ENCODE results near the gene TEAD2.
A peak's percentile ranks its signal among the peaks of the same experiment; 100 is the strongest.

TEAD2 gene

DNA sequence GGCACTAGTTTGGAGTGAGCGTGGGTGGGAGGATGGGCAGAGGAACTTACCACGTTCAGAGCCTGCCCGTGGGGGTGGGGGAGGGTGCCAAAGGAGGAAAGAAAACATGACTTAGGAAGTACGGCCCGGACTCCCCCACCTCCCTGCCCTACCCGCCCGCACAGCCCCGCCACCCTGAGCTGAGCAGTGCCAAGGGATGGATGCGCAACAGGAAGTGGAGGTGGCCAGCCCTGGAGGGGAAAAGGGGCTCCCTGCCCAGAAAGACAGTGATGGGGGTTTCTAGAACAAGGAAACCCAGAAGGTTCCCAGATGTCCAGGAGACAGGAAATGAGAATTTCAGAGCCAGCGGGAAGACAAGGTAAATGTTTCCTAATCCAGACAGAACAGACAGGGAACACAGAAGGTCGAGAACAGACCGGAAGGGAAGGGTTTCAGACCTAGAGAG, 6.3 kb downstream of the TEAD2 start:
- peaks cover 61 to 93% of the 10 kb centered on the region in 2 donors for H3K36me3 ChIP-seq (replicated peaks in 1 of 2; ENCODE audit: control insufficient read depth in 2 of 2, insufficient read depth in 2 of 2, low read length in 2 of 2)
- H3K23ac ChIP-seq (ENCODE audit: low read depth, low read length, poor library complexity): no peak overlapping the region
- peaks cover 22% of the 10 kb centered on the region for H3K79me1 ChIP-seq (ENCODE audit: low read depth, low read length)
- no peak overlapping the region for H2BK120ac ChIP-seq (ENCODE audit: low read depth, low read length)
- whole genome bisulfite sequencing, 2 donors (ENCODE audit: extremely low coverage in 2 of 2, insufficient read length in 2 of 2, insufficient replicate concordance in 1 of 2): no CpG with 5 or more reads among the region's 12 CpGs
- no peak overlapping the region for H3K4me2 ChIP-seq (ENCODE audit: insufficient read depth, low read length, poor library complexity, severe bottlenecking)
- H3K27me3 ChIP-seq (ENCODE audit: control insufficient read depth in 3 of 3, insufficient read depth in 3 of 3, low read depth in 1 of 3, low read length in 3 of 3): no peaks in the 10 kb centered on the region
- peak overlapping the region; percentile 16 for H3K18ac ChIP-seq (ENCODE audit: low read length)
- peaks cover 0 to 4% of the 10 kb centered on the region in 2 donors for H3K9me3 ChIP-seq (replicated peaks in 1 of 2; ENCODE audit: control insufficient read depth in 2 of 2, insufficient read depth in 1 of 2, low read depth in 1 of 2, low read length in 2 of 2)
- no peak overlapping the region for H3K9ac ChIP-seq (ENCODE audit: low read depth, low read length, poor library complexity)
- H3K4me1 ChIP-seq (ENCODE audit: control insufficient read depth in 2 of 2, insufficient read depth in 1 of 2, low read depth in 1 of 2, low read length in 2 of 2): peaks cover 4 to 10% of the 10 kb centered on the region in 2 donors
- no peak overlapping the region for H2AFZ ChIP-seq (ENCODE audit: low read length)
- no peak for DNase-seq (ENCODE audit: low spot score)
- no peak overlapping the region for H3K4ac ChIP-seq (ENCODE audit: low read length)
- no peak overlapping the region for H2BK15ac ChIP-seq (ENCODE audit: low read length)
- no peak overlapping the region for H3K27ac ChIP-seq (replicated peaks; ENCODE audit: low read length)
- no peak overlapping the region for H3K4me3 ChIP-seq (ENCODE audit: low read length in 2 of 2)
- no peak overlapping the region for H2BK12ac ChIP-seq (ENCODE audit: low read length)
- no peak overlapping the region for H4K8ac ChIP-seq (ENCODE audit: low read depth, low read length)
- H2AK5ac ChIP-seq (ENCODE audit: low read depth, low read length): no peak overlapping the region
- no peak overlapping the region for H3K14ac ChIP-seq (ENCODE audit: low read length)
- no peak overlapping the region for H4K91ac ChIP-seq (ENCODE audit: low read depth, low read length, poor library complexity)
- no peak overlapping the region for H2BK5ac ChIP-seq (ENCODE audit: low read length)

DNA sequence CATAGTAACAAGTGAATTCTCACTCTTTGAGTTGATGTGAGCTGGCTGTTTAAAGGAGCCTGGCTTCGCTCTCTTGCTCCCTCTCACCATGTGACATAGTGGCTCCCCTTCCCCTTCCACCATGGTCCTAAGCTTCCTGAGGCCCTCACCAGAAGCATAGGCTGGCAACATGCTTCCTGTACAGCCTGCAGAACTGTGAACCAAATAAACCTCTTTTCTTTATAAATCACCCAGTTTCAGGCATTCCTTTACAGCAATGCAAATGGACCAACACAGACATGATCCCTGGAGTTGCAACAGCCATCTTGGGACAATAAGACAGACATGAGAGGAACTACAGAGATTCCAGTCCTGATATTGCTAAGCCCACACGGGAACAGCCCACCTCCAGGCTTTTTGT, 12.6 kb downstream of the TEAD2 start:
- Histone ChIP-seq H2BK120ac (ENCODE audit: low read depth, low read length) (no peak overlapping the region), H3K9ac (ENCODE audit: low read depth, low read length, poor library complexity) (no peak overlapping the region), H3K36me3 (replicated peaks in 1 of 2; ENCODE audit: control insufficient read depth in 2 of 2, insufficient read depth in 2 of 2, low read length in 2 of 2) (peaks cover 68 to 97% of the 10 kb centered on the region in 2 donors), H2BK12ac (ENCODE audit: low read length) (no peak overlapping the region), H2AFZ (ENCODE audit: low read length) (no peak overlapping the region), H3K4me2 (ENCODE audit: insufficient read depth, low read length, poor library complexity, severe bottlenecking) (no peak overlapping the region), H4K8ac (ENCODE audit: low read depth, low read length) (no peak overlapping the region), H3K4me1 (ENCODE audit: control insufficient read depth in 2 of 2, insufficient read depth in 1 of 2, low read depth in 1 of 2, low read length in 2 of 2) (peaks cover 5% of the 10 kb centered on the region in 2 donors), H3K23ac (ENCODE audit: low read depth, low read length, poor library complexity) (no peak overlapping the region), H3K4ac (ENCODE audit: low read length) (no peak overlapping the region), H3K4me3 (ENCODE audit: low read length in 2 of 2) (no peak overlapping the region), H2AK5ac (ENCODE audit: low read depth, low read length) (no peak overlapping the region), H3K27ac (replicated peaks; ENCODE audit: low read length) (no peak overlapping the region), H2BK5ac (ENCODE audit: low read length) (no peak overlapping the region), H3K27me3 (ENCODE audit: control insufficient read depth in 3 of 3, insufficient read depth in 3 of 3, low read depth in 1 of 3, low read length in 3 of 3) (no peaks in the 10 kb centered on the region), H3K14ac (ENCODE audit: low read length) (no peak overlapping the region), H4K91ac (ENCODE audit: low read depth, low read length, poor library complexity) (no peak overlapping the region), H3K9me3 (replicated peaks in 1 of 2; ENCODE audit: control insufficient read depth in 2 of 2, insufficient read depth in 1 of 2, low read depth in 1 of 2, low read length in 2 of 2) (peaks cover 2% of the 10 kb centered on the region in 2 donors), H3K79me1 (ENCODE audit: low read depth, low read length) (peaks cover 11% of the 10 kb centered on the region), H3K18ac (ENCODE audit: low read length) (no peak overlapping the region), H2BK15ac (ENCODE audit: low read length) (no peak overlapping the region)
- DNase-seq (ENCODE audit: low spot score): no peak
- WGBS, 2 donors (ENCODE audit: extremely low coverage in 2 of 2, insufficient read length in 2 of 2, insufficient replicate concordance in 1 of 2): no CpG with 5 or more reads among the region's 2 CpGs

DNA sequence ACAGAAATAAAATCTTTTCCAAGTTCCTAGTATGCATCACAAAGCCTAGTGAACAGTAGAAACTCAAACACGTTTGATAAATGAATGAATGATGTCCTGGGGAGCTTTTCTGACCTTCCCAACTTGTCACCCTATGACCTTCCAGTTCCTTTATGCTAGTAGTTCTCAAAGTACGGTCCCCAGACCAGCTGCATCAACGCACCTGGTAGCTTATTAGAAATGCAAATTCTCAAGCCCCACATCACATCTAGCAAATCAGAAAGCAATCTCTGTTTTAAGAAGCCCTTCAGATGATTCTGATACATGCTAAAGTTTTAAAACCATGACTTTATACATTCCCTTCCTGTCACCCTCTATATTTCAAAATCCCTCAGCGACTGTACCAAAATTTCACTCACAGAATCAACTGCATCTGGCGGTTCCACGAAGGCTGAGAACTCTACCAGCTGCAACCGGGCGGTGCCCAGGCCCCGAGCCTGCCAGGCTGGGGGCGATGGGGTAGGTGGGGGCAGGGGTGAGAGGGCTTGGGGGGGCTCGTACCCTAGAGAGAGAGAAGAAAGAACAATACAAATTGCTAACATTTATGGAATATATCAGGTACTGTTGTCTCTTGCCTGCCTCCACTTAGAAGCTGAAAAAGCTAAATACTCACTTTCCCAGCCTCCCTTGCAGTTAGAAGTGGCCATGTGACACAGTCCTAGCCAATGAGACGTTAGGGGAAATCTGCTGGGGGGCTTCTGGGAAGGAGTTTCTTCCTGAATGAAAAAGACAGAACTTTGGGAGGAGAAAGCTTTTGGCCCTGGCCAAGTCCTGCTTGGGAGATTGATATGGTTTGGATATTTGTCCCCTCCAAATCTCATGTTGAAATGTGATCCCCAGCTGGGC, 13.7 kb downstream of the TEAD2 start:
- Histone ChIP-seq H3K4ac (ENCODE audit: low read length) (no peak overlapping the region), H3K27ac (replicated peaks; ENCODE audit: low read length) (no peak overlapping the region), H3K18ac (ENCODE audit: low read length) (no peak overlapping the region), H4K8ac (ENCODE audit: low read depth, low read length) (no peak overlapping the region), H2BK5ac (ENCODE audit: low read length) (no peak overlapping the region), H3K4me1 (ENCODE audit: control insufficient read depth in 2 of 2, insufficient read depth in 1 of 2, low read depth in 1 of 2, low read length in 2 of 2) (peaks cover 5% of the 10 kb centered on the region in 2 donors), H3K23ac (ENCODE audit: low read depth, low read length, poor library complexity) (no peak overlapping the region), H2AFZ (ENCODE audit: low read length) (no peak overlapping the region), H3K27me3 (ENCODE audit: control insufficient read depth in 3 of 3, insufficient read depth in 3 of 3, low read depth in 1 of 3, low read length in 3 of 3) (no peaks in the 10 kb centered on the region), H2AK5ac (ENCODE audit: low read depth, low read length) (no peak overlapping the region), H3K4me3 (ENCODE audit: low read length in 2 of 2) (no peak overlapping the region), H2BK12ac (ENCODE audit: low read length) (no peak overlapping the region), H4K91ac (ENCODE audit: low read depth, low read length, poor library complexity) (no peak overlapping the region), H3K79me1 (ENCODE audit: low read depth, low read length) (peaks cover 9% of the 10 kb centered on the region), H3K36me3 (replicated peaks in 1 of 2; ENCODE audit: control insufficient read depth in 2 of 2, insufficient read depth in 2 of 2, low read length in 2 of 2) (peaks cover 62 to 98% of the 10 kb centered on the region in 2 donors), H3K14ac (ENCODE audit: low read length) (no peak overlapping the region), H3K4me2 (ENCODE audit: insufficient read depth, low read length, poor library complexity, severe bottlenecking) (no peak overlapping the region), H3K9ac (ENCODE audit: low read depth, low read length, poor library complexity) (no peak overlapping the region), H3K9me3 (replicated peaks in 1 of 2; ENCODE audit: control insufficient read depth in 2 of 2, insufficient read depth in 1 of 2, low read depth in 1 of 2, low read length in 2 of 2) (peaks cover 2% of the 10 kb centered on the region in 2 donors), H2BK15ac (ENCODE audit: low read length) (no peak overlapping the region), H2BK120ac (ENCODE audit: low read depth, low read length) (no peak overlapping the region)
- no CpG with 5 or more reads among the region's 12 CpGs for WGBS, 2 donors (ENCODE audit: extremely low coverage in 2 of 2, insufficient read length in 2 of 2, insufficient replicate concordance in 1 of 2)
- no peak for DNase-seq (ENCODE audit: low spot score)

DNA sequence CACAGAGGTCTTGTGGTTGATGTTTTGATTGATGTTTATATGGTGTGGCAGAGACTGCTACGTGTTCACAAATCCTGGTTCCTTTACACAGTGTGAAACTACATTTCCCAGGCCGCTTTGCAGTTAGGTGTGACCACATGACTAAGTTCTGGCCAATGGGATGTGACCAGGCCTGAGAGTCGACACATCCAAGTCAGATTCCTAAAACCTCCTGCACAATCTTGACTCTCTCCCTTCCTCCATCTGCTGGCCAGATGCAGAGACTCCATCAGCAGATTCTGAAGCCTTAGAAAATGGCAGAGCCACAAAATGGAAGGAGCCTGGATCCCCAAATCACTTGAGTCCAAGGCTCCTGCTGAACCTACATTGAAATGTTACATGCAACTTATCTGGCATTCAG, 14.4 kb downstream of the TEAD2 start:
- H3K79me1 ChIP-seq (ENCODE audit: low read depth, low read length): peaks cover 11% of the 10 kb centered on the region
- peaks cover 5% of the 10 kb centered on the region in 2 donors for H3K4me1 ChIP-seq (ENCODE audit: control insufficient read depth in 2 of 2, insufficient read depth in 1 of 2, low read depth in 1 of 2, low read length in 2 of 2)
- no CpG with 5 or more reads among the region's 3 CpGs for WGBS, 2 donors (ENCODE audit: extremely low coverage in 2 of 2, insufficient read length in 2 of 2, insufficient replicate concordance in 1 of 2)
- H3K4ac ChIP-seq (ENCODE audit: low read length): no peak overlapping the region
- no peak overlapping the region for H2BK12ac ChIP-seq (ENCODE audit: low read length)
- H3K27me3 ChIP-seq (ENCODE audit: control insufficient read depth in 3 of 3, insufficient read depth in 3 of 3, low read depth in 1 of 3, low read length in 3 of 3): no peaks in the 10 kb centered on the region
- no peak overlapping the region for H3K9ac ChIP-seq (ENCODE audit: low read depth, low read length, poor library complexity)
- H3K4me3 ChIP-seq (ENCODE audit: low read length in 2 of 2): no peak overlapping the region
- H2AFZ ChIP-seq (ENCODE audit: low read length): no peak overlapping the region
- no peak overlapping the region for H3K18ac ChIP-seq (ENCODE audit: low read length)
- H3K36me3 ChIP-seq (replicated peaks in 1 of 2; ENCODE audit: control insufficient read depth in 2 of 2, insufficient read depth in 2 of 2, low read length in 2 of 2): peaks cover 61 to 98% of the 10 kb centered on the region in 2 donors
- H2AK5ac ChIP-seq (ENCODE audit: low read depth, low read length): no peak overlapping the region
- H3K4me2 ChIP-seq (ENCODE audit: insufficient read depth, low read length, poor library complexity, severe bottlenecking): no peak overlapping the region
- no peak overlapping the region for H3K27ac ChIP-seq (replicated peaks; ENCODE audit: low read length)
- DNase-seq (ENCODE audit: low spot score): no peak
- H3K14ac ChIP-seq (ENCODE audit: low read length): no peak overlapping the region
- no peak overlapping the region for H4K91ac ChIP-seq (ENCODE audit: low read depth, low read length, poor library complexity)
- no peak overlapping the region for H2BK15ac ChIP-seq (ENCODE audit: low read length)
- H2BK5ac ChIP-seq (ENCODE audit: low read length): no peak overlapping the region
- peaks cover 2% of the 10 kb centered on the region in 2 donors for H3K9me3 ChIP-seq (replicated peaks in 1 of 2; ENCODE audit: control insufficient read depth in 2 of 2, insufficient read depth in 1 of 2, low read depth in 1 of 2, low read length in 2 of 2)
- H2BK120ac ChIP-seq (ENCODE audit: low read depth, low read length): no peak overlapping the region
- no peak overlapping the region for H4K8ac ChIP-seq (ENCODE audit: low read depth, low read length)
- H3K23ac ChIP-seq (ENCODE audit: low read depth, low read length, poor library complexity): no peak overlapping the region

All from neuronal stem cell (in vitro differentiated cells).